Dermis microvascular lymphatic vessel endothelial cell (primary cell): ENCODE results near the gene HMCN1. TPM values are rescaled to one million over a fixed set of nuclear protein-coding genes. Genes with fewer than 3 reads are reported as not detected.

ENCODE experiments used
- DNase-seq, 2 donors: peaks; one replicate each; pipeline versions ENCODE4 v3.0.0 to v3.0.0-alpha.2; 2010; ENCODE audit warnings: low read depth in 2 of 2
- total RNA-seq: library from RNA; depleted of rRNA; stranded (reverse); fragments of >200 nt; gene quantifications from 2 replicates; pipeline ENCODE4 v1.2.1, GENCODE V29; 2014

The HMCN1 gene
- total RNA-seq, 1 donor from 2014 or later, result 4.0 TPM

DNA sequence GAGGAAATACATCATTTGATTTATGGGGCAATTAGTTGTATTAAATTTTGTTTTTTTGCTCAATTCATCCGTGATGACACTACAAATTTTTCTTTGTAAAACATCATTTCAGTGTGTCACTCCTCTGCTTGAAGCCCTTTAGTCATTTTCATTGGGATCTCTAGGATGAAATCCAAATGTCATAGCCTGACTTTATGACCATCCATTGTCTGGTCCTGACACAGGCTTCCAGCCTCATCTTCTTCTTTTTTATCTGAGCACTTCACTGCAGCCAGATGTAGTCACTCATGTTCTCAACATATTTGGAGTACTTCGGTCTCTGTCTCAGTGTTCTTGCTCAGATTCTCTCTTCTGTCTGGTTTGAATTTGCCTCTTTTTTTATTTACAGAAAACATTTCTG, 173.1 kb downstream of the HMCN1 start:
- DNase-seq, result no peak

DNA sequence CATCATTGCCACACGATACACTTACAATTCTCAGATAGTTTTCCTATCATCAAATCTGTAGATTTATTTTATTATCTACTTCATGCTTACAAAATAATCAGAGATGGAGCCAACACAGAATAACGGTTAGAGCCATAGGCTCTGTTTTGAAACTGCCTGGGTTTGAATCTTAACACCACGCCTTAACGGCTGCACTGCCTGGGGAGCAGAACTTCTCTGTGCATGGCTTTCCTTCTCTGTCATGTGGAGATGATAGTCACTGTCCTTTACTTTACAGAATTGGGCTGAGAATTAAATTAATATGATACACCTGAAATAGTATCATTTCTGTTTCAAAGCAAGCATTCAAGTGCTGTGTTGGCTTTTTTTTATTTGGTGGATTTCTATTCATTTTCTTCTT, 177.8 kb downstream of the HMCN1 start:
- no peak for DNase-seq

DNA sequence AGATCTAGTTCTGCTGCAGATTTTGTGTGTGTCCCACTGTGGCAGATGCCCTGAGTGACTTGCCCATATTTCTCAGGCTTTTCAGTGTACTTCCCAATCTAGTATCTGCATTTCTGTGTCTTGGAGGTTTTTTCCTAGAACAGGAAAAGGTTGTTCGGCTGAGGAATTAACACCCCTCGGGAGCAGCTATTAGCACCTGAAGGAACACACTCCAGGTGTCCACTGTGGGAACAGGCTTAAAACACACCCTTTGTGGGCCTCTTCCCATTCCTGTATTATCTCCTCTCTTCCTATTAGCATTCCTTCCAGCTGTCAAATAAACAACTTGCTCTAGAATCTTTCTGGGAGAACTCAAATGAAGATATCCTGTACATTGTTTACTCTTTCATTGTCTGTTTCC, 178.3 kb downstream of the HMCN1 start:
- DNase-seq, result no peak

DNA sequence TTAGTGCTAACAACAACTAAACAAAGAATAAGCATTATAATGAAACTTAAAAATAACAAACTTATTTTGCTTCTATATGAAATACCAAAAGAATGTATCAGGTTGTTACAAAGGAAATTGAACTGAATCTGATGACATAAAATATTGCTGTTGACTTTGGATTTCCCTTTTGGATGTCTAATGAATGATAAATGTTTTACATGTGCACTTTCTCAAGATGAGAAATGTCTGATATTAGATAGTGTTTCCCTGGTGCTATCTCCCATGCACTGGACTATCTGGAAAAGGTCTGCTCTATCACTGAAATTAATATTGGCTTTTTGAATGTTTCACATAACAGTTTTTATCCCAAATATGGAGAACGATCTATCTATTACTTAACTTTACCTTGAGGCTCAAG, 179.9 kb downstream of the HMCN1 start:
- DNase-seq, result peak in 1 of 2 donors; percentile 3

DNA sequence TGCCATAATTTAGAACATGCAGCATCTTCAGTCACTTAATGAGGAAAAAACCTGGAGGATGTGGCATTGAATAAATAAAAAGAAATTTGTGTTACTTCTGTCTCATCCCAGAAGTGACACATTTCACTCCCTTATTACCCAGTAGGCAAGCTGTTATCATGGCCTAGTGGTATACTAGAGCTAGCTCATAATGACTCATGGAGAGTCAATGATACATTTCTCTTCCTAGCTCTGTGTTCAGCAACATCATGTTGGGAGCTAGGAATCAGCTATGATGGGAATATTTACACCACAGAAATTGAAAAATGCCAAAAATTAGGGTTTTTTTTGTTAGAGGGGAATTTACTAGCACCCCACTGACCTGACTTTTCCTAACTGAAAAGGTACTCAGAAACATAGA, 182.7 kb downstream of the HMCN1 start:
- DNase-seq, result no peak

DNA sequence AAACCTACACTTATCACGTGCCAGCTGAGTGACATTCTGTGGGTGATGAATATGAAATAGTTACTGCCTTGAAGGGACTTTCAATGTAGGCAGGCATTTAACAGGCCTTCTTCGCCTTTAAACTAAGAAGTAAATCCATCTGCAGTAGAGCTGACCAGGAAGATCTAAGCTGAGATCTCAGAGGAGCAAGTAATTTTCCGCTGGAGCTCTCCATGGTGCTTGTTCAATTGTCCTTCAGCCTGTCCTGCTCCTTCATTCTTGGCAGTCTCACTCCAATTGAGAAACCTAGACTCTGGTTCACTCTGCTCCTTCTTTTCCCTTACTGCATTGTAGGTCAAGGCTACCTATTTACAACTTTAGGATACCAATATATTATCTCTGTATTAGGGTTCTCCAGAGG, 183.5 kb downstream of the HMCN1 start:
- peak in 1 of 2 donors; percentile 53 for DNase-seq

DNA sequence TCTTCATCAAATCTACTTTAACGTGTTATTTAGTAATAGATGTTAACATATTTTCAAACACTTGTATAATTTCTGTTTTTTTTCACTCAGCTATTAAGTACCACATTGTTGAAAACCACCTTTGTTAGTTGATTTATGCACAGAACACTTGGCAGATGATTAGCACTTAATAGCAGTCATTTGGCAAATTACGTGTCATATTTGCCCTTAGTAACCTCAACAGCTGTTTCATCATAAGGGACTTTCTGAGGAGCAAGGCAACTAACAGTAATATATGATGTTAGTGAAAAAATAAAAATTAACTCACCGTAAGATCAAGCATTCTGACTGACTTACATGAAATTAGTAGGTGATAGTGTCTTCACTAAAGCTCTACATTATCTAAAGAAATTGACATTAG, 186.4 kb downstream of the HMCN1 start:
- DNase-seq, result no peak

DNA sequence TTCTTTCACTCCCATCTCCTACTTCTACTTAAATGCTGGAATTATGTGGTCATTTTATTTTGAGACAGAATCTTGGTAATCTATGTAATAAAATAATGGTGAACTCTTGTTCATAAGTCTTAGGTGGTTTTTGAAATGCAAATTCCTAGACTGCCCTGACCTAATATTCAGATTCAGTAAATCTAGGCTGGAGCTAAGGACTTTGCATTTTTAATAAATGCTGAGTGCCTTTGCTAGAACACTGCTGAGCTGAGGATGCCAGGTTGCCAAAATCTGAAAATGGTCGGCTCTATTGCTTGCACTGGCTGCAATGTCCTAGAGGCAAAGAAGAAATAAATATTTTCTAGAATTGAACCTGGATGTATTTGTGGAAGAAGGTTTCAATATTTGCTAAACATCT, 187.4 kb downstream of the HMCN1 start:
- DNase-seq, result no peak

DNA sequence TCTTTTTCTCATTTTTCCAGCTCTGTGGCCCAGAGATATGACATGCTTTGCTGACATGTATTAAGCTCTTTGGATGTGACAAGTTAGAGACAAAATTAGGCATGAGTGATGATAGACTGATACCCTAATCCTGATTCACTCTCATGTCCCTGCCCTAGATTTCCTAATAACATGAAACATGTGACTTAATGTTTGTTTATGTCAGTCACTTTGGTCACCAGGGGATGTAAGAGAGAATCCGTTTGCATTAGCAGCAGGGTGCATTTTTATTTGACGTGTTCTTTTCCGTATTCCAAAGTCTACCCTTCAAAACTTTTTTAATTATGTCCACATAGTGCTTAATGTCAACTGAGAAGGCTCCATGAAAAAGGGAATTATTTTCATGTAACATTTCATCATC, 192.4 kb downstream of the HMCN1 start:
- no peak for DNase-seq

DNA sequence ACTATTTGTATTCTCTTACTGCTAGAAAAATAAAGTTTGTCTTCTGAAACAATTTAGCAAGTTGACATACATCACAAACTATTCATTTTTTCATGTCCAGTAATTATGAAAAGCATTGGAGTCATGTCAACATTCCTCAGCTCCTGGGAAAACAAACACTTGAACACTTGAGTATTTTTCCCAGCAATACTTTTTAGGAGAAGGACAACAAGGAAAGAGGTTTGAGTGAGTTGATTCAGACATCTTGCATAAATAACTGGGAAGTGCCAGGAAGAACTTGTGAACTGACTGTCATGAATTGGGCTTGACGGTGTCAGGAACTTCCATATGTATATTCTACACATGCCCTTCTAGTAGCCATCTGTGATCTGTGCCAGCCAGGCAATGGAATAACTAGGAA, 195.6 kb downstream of the HMCN1 start:
- DNase-seq, result peak in 1 of 2 donors; percentile 19

DNA sequence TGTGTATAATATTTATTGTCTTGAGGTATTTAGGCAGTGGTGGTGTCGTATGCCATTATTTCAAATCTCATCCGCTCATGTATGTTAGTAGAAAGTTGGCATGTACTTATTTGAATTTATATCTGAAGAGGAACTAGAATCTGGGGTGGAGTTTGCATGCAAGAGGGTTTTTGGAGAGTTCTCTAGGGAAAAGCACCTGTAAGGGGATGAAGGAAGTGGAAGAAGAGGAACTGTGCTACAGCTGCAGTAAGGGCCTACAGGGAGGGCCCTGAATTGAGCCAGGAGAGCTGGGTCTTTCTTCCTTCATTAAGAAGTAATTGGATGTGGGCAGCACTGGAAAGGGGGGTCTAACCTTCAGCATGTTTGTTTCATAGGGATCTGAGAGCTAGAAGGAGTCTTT, 197.2 kb downstream of the HMCN1 start:
- DNase-seq, result no peak

DNA sequence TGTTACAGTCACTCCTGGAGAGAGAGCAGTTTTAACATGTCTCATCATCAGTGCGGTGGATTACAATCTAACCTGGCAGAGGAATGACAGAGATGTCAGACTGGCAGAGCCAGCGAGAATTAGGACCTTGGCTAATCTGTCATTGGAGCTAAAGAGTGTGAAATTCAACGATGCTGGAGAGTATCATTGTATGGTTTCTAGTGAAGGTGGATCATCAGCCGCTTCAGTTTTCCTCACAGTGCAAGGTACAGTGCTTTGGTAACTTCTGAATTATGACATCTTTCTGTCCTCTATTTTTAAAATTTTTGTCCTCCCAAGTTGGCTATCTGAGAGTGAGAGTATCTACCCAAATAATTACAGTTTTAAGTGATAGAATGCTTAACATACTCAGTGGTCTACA, 199.4 kb downstream of the HMCN1 start:
- no peak for DNase-seq

DNA sequence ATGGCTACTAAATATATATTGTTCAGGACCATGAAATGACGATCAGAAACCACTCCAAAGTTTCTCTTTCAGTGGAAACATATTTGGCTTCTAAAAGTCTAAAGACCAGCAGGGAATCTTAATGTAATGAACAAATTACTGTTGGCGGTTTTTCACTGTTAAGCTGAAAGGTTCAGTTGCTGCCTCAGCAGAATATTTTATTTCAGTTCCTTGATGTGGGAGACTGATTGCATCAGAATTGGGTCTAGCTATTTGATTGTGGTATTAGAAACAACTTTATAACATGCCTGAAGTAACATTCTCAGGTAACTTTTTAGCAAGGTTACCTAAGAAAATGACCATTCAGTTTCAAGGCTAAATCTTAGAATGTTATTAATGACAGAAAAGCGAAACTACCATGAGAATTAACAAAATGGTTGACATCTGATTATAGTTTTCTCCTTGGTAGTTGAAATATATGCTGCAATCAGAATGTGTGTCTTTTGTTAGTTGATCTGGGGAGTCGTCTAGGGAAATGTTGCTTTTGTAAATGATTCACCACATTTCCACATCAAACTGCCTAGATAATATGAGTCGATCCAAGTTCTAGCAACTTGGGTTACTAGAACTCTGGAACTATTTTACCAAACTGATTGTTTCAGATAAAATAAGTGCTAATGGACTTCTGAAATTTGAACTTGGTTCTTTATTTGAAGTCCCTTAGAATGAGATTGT, 200.4 kb downstream of the HMCN1 start:
- DNase-seq, result no peak

DNA sequence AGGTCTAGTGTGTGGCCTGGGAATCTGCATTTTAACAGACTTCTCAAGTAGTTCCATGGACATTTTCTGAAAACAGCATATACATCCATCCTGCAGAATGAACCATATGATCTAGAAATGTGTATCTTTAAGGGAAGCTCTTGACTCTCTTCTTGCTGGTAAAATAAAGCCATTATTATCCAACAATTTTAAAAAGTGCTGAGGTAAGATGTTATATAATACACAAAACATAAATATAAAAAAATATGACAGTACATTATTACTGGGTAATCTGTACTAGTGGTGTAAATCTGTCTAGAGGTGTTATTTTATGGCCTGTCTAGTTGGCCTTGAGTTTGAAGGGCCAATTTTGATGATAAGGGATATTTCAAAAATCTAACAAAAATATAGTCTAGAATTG, 201.2 kb downstream of the HMCN1 start:
- no peak for DNase-seq

DNA sequence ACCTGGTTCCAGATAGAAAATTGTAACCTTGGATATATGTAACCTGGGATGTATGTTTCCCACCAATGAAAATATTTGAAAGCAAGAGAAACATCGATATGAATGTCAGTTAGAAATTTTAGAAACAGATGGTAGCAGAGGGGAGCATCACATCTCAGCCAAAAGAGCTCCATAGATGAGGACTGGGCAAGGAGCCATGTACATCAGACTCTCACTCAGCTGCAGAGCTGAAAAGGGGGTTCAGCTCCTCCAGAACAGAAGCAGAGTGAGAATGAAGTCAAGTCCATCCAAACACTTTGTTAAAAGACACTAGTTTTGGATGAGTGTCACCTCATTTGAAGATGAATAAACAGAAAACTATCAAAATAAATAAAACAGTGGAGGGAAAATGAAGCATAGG, 202.4 kb downstream of the HMCN1 start:
- DNase-seq, result no peak

DNA sequence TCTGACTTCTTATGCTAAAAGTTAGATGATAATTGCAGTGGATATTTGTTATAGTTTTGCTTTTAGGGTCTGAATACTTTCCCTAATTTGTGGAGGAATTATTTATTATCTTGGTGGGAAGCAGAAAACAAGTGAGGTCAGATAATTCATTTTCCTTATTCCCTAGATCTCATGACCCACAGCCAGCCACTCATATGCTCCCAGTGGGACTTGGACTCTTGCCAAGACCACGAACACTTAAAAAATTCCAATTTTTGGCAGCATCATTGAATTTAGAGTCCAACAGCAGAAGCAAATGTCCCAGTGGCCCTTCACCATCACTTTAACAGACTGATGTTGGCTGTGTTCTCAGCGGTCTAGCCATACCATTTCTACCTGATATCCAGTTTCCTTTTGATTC, 204.2 kb downstream of the HMCN1 start:
- DNase-seq, result no peak

DNA sequence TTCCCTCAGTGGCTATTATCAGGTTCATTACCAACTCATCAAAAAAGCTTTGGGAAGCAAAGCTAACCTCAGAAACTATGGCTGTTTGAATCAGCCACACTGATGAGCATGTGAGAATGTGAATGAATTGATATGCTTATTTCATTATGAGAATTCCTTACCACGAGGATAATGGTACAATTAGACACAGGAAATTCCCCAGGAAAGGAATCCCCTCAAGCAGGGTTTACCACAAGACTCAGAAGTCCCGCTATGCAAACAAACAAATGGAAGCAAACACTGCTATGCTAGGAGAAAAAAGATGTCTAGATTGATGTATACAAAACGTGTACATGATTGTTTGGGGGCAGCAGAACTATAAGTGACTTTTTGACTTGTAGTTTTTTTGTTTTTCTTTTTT, 205.0 kb downstream of the HMCN1 start:
- DNase-seq, result no peak

DNA sequence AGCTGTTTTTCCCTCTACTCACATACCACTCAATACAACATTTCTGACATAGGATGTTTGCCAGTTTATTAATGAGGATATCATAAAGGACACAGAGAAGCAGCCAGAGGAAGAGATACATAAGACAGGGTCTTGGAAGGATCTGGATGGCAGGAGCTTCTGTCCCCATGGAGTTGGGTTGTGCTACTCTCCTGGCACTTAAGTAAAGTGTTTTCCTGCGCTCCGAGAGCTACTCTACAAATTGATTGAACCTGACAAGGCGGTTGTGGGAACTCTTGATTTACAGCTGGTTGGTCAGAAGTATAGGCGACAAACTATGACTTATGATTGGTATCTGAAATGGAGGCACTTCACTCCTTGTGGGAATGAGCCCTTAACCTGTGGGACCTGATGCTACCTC, 208.8 kb downstream of the HMCN1 start:
- no peak for DNase-seq

DNA sequence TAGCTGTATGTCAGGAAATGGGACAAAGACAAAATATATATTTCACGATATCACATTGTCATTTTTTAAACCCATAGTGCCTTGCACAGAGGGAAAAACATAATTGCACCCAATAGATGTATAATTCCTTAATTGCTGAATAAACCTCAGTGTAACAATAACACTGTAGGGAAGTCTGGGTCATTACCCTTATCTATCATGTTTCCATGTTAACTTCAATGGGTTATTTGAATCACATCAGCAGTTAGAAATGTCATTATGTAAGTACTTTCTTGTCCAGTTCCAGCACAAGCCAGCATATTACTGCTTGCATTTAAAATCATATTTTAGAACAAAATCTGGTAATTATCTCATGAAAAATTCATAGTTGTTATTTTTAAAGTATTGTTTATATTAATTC, 222.7 kb downstream of the HMCN1 start:
- DNase-seq, result no peak

DNA sequence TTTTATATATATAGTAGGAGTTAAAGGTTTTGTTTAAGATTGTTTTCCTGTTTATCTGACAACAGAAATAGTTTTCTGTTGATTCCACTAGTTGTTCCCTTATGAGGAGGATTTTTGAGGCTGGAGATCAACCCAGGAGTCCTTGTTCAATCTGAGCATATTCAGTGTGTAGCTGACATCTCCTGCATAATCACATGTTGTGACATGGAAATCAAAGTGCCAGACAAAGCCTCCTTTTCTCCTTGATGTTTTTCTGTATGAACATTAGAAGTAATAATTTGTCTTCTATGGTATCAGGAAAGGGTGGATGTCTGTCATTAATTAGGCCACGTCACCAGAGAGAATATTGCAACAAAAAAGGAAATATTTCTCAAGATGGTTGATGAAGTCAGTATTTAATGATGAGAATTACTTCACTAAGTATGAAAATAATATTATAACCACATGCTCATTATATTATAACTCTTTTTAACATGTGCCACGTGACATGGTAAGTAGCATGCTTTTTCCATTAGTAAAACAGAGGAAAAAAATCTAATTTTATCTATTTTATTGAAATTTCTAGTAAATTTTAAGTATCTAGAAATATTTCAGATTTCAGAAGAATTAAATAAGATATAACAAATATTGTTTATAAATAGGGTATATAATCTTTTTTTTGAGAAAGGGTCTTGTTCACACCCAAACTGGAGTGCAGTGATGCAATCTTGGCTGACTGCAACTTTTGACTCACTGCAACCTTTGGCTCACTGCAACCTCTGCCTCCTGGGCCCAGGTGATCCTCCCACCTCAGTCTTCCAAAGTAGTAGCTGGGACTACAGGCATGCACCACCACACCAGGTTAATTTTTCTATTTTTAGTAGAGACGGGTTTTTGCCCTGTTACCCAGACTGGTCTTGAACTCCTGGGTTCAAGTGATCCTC, 223.5 kb downstream of the HMCN1 start:
- no peak for DNase-seq

DNA sequence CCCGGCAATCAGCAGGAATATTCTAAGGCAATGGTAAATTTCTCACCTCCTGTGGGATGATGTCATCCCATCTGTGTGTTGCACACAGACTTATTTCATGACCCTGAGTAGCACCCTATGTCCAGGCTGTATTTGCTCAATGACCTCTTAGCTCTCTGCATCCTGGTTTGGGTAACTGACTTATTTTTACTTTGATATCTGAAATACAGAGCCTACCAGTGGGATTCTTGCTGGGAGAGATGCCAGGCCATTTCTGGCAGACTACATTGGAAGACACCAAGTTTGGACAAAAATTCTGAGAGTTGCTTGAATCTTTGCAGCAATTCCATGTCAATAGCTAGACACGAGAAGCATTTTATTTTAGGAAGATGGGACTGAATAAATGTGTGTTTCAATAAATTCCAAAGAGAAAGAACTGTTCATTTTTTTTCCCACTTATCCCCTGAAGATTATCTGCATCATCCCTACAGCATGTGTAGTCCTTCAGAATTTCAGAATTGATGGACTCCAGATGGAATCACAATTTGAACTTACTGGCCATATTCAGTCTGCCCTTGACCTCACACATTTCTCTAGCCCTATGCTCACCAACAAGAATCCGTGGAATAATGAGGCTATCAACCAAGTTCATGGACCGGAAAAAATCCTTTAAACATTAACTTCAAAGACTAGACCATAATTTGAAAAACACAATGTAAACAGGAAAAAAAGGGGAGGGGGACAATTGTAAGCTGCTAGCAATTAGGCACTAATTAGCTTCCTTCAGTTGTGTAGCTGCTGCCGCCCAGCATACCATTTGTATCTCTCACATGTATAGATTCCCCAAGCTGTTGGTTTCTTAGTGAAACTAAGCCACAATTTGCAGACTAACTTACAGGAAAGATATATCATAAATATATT, 226.5 kb downstream of the HMCN1 start:
- no peak for DNase-seq

DNA sequence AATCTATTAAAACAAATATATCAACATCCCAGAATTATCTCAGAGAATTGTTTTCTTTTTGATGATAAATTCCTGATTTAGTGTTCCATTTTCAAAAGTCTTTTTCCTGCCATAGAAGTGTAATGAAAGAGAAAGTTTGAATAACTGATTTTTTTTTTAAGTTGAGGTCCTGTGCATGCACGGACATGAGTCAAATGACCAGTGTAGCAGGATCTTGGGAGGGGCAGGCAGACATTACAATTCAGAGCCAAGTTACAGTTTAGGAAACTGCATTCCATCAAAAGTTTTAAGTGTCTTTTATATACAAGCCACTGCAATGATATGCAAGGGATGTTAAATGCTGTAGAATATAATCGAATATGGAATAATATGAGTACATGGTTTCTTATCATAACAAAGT, 227.5 kb downstream of the HMCN1 start:
- no peak for DNase-seq
